Astrocyte (in vitro differentiated cells and primary cell): Measurements from ENCODE around the gene RIMS4. TPM values are rescaled to one million over a fixed set of nuclear protein-coding genes. Genes with fewer than 3 reads are reported as not detected.

Experiments
- DNase-seq: peaks from one replicate; pipeline ENCODE4 v3.0.0-alpha.2; 2010; ENCODE audit warnings: low read depth
- FAIRE-seq: peaks from 2 replicates; lab custom pipeline; 2011; peaks lifted over from hg19 to GRCh38; lab: Jason Lieb, UNC
- H2AFZ ChIP-seq: 2 replicates; pipeline ENCODE4 v1.6.0; 2012; ENCODE audit warnings: low read depth, low read length, inconsistent platforms
- H3K27ac ChIP-seq: 2 replicates; pipeline ENCODE4 v1.5.1; 2011; ENCODE audit warnings: low read depth, low read length, inconsistent platforms
- H3K27me3 ChIP-seq: 2 replicates; pipeline ENCODE4 v1.6.0; 2011; ENCODE audit warnings: low read length, inconsistent platforms; ENCODE audit not compliant: insufficient read depth
- H3K36me3 ChIP-seq: 2 replicates; pipeline ENCODE4 v1.5.1; 2011; ENCODE audit warnings: low read length, inconsistent platforms; ENCODE audit not compliant: insufficient read depth
- H3K4me1 ChIP-seq: 2 replicates; pipeline ENCODE4 v1.5.1; 2011; ENCODE audit warnings: low read length, inconsistent platforms; ENCODE audit not compliant: insufficient read depth
- H3K4me2 ChIP-seq: 2 replicates; pipeline ENCODE4 v1.6.0; 2012; ENCODE audit warnings: low read length, inconsistent platforms
- H3K4me3 ChIP-seq: 2 replicates; pipeline ENCODE4 v1.5.1; 2011; ENCODE audit warnings: low read depth, mild to moderate bottlenecking, low read length, inconsistent platforms; ENCODE audit not compliant: insufficient read depth
- H3K79me2 ChIP-seq: 2 replicates; pipeline ENCODE4 v1.6.0; 2012; ENCODE audit warnings: mild to moderate bottlenecking, low read length, inconsistent platforms; ENCODE audit not compliant: insufficient read depth
- H3K9ac ChIP-seq: 2 replicates; pipeline ENCODE4 v1.6.0; 2012; ENCODE audit warnings: mild to moderate bottlenecking, low read length, inconsistent platforms
- H3K9me3 ChIP-seq: 2 replicates; pipeline ENCODE4 v1.5.1; 2012; ENCODE audit warnings: low read depth, mild to moderate bottlenecking, low read length, inconsistent platforms; ENCODE audit not compliant: insufficient read depth
- H4K20me1 ChIP-seq: 2 replicates; pipeline ENCODE4 v1.6.0; 2012; ENCODE audit warnings: low read length, inconsistent platforms; ENCODE audit not compliant: insufficient read depth
- H3K27ac Mint-ChIP-seq: one replicate; pipeline ENCODE4 v1.8.0; 2021; ENCODE audit warnings: mild to moderate bottlenecking, mixed read lengths; ENCODE audit not compliant: unreplicated experiment
- H3K27me3 Mint-ChIP-seq: one replicate; pipeline ENCODE4 v1.8.0; 2021; ENCODE audit warnings: low read depth, mixed read lengths; ENCODE audit not compliant: unreplicated experiment
- H3K36me3 Mint-ChIP-seq: one replicate; pipeline ENCODE4 v1.8.0; 2021; ENCODE audit warnings: low read depth, mixed read lengths; ENCODE audit not compliant: unreplicated experiment
- H3K4me1 Mint-ChIP-seq: one replicate; pipeline ENCODE4 v1.8.0; 2021; ENCODE audit warnings: low read depth, mixed read lengths; ENCODE audit not compliant: unreplicated experiment
- H3K4me3 Mint-ChIP-seq: one replicate; pipeline ENCODE4 v1.8.0; 2021; ENCODE audit warnings: mild to moderate bottlenecking, moderate library complexity, mixed read lengths; ENCODE audit not compliant: unreplicated experiment
- H3K9me3 Mint-ChIP-seq: one replicate; pipeline ENCODE4 v1.8.0; 2021; ENCODE audit warnings: mild to moderate bottlenecking, mixed read lengths; ENCODE audit not compliant: unreplicated experiment
- CTCF ChIP-seq: IDR thresholded peaks from 2 replicates; pipeline ENCODE4 v1.5.1; 2011; ENCODE audit warnings: low read depth, mild to moderate bottlenecking, inconsistent platforms, low read length, moderate library complexity; ENCODE audit not compliant: insufficient read depth
- EZH2 ChIP-seq: IDR thresholded peaks from 2 replicates; pipeline ENCODE4 v1.6.1; 2012; ENCODE audit warnings: mild to moderate bottlenecking, low read length, inconsistent platforms; ENCODE audit not compliant: insufficient read depth
- total RNA-seq: library from RNA; stranded (reverse); gene quantifications from 2 replicates; pipeline ENCODE4 v1.2.1, GENCODE V29; 2021

RIMS4 gene
- total RNA-seq, 1 donor from 2014 or later: 0.48 TPM

- no peak overlapping the region for H3K27ac Mint-ChIP-seq
- DNase-seq: no peak
- H3K27me3 Mint-ChIP-seq: peaks cover 4% of the 10 kb centered on the region
- H3K9me3 Mint-ChIP-seq: no peaks in the 10 kb centered on the region
- Histone ChIP-seq H3K9me3 (no peaks in the 10 kb centered on the region), H3K4me1 (peaks cover 18% of the 10 kb centered on the region), H3K27me3 (no peaks in the 10 kb centered on the region), H3K79me2 (no peaks in the 10 kb centered on the region), H4K20me1 (peaks cover 8% of the 10 kb centered on the region), H2AFZ (no peak overlapping the region), H3K4me3 (no peak overlapping the region), H3K36me3 (no peaks in the 10 kb centered on the region), H3K27ac (no peak overlapping the region), H3K4me2 (no peak overlapping the region), H3K9ac (no peak overlapping the region)
- H3K4me3 Mint-ChIP-seq: no peak overlapping the region
- H3K36me3 Mint-ChIP-seq: no peaks in the 10 kb centered on the region
- H3K4me1 Mint-ChIP-seq: peaks cover 17% of the 10 kb centered on the region
- FAIRE-seq: no peak
- no peak for TF ChIP-seq CTCF
- no peak for TF ChIP-seq EZH2
Observed at GRCh38 chr20:44724423-44725091, 85.8 kb downstream of the RIMS4 start.

GRCh38 chr20:44723798-44724362 lies 86.5 kb downstream of the RIMS4 start:
- H3K4me1 Mint-ChIP-seq: peaks cover 14% of the 10 kb centered on the region
- TF ChIP-seq CTCF (no peak), EZH2 (no peak)
- no peak overlapping the region for H2AFZ ChIP-seq
- DNase-seq: no peak
- H3K4me3 Mint-ChIP-seq: no peak overlapping the region
- no peaks in the 10 kb centered on the region for H3K9me3 Mint-ChIP-seq
- FAIRE-seq: no peak
- H3K27me3 Mint-ChIP-seq: peaks cover 6% of the 10 kb centered on the region
- H3K9ac ChIP-seq: no peak overlapping the region
- H4K20me1 ChIP-seq: peaks cover 8% of the 10 kb centered on the region
- no peak overlapping the region for H3K4me2 ChIP-seq
- no peaks in the 10 kb centered on the region for H3K36me3 ChIP-seq
- H3K36me3 Mint-ChIP-seq: no peaks in the 10 kb centered on the region
- H3K9me3 ChIP-seq: no peaks in the 10 kb centered on the region
- no peak overlapping the region for H3K27ac Mint-ChIP-seq
- no peak overlapping the region for H3K4me3 ChIP-seq
- peaks cover 12% of the 10 kb centered on the region for H3K4me1 ChIP-seq
- no peak overlapping the region for H3K27ac ChIP-seq
- H3K27me3 ChIP-seq: no peaks in the 10 kb centered on the region
- H3K79me2 ChIP-seq: no peaks in the 10 kb centered on the region

- no peak overlapping the region for H3K27ac Mint-ChIP-seq
- FAIRE-seq (no peak), DNase-seq (no peak)
Observed at GRCh38 chr20:44723391-44723790, 87.0 kb downstream of the RIMS4 start.

More at GRCh38 chr20:44723391-44723790, 87.0 kb downstream of the RIMS4 start:
- peaks cover 8% of the 10 kb centered on the region for H3K4me1 ChIP-seq
- H3K27me3 ChIP-seq: no peaks in the 10 kb centered on the region
- H3K9ac ChIP-seq: no peak overlapping the region
- no peak overlapping the region for H3K27ac ChIP-seq
- H3K36me3 Mint-ChIP-seq: no peaks in the 10 kb centered on the region
- TF ChIP-seq CTCF (no peak), EZH2 (no peak)
- H3K4me3 ChIP-seq: no peak overlapping the region
- no peaks in the 10 kb centered on the region for H3K36me3 ChIP-seq
- H4K20me1 ChIP-seq: peaks cover 8% of the 10 kb centered on the region
- no peaks in the 10 kb centered on the region for H3K79me2 ChIP-seq
- peaks cover 10% of the 10 kb centered on the region for H3K4me1 Mint-ChIP-seq
- no peak overlapping the region for H3K4me3 Mint-ChIP-seq
- no peak overlapping the region for H2AFZ ChIP-seq
- H3K9me3 ChIP-seq: no peaks in the 10 kb centered on the region
- no peak overlapping the region for H3K4me2 ChIP-seq
- H3K27me3 Mint-ChIP-seq: peaks cover 6% of the 10 kb centered on the region
- H3K9me3 Mint-ChIP-seq: no peaks in the 10 kb centered on the region
